Chondrocyte (in vitro differentiated cells): ENCODE measurements around the gene ISG15. TPM values are rescaled to one million over a fixed set of nuclear protein-coding genes. Genes with fewer than 3 reads are reported as not detected.

Source experiments
- DNase-seq: peaks from one replicate; pipeline ENCODE4 v3.0.0; 2021; ENCODE audit warnings: mixed read lengths, low spot score
- H3K27ac Mint-ChIP-seq: one replicate; pipeline ENCODE4 v1.8.0; 2021; ENCODE audit warnings: mild to moderate bottlenecking, moderate library complexity, mixed read lengths; ENCODE audit not compliant: unreplicated experiment
- H3K27me3 Mint-ChIP-seq: 2 replicates; pipeline ENCODE4 v1.8.0; 2021; ENCODE audit warnings: low read depth, mixed read lengths
- H3K36me3 Mint-ChIP-seq: 2 replicates; pipeline ENCODE4 v1.8.0; 2021; ENCODE audit warnings: low read depth, mixed read lengths
- H3K4me1 Mint-ChIP-seq: 2 replicates; pipeline ENCODE4 v1.8.0; 2021; ENCODE audit warnings: low read depth, mild to moderate bottlenecking, mixed read lengths
- H3K4me3 Mint-ChIP-seq: one replicate; pipeline ENCODE4 v1.8.0; 2021; ENCODE audit warnings: mild to moderate bottlenecking, moderate library complexity, mixed read lengths; ENCODE audit not compliant: unreplicated experiment
- H3K9me3 Mint-ChIP-seq: 2 replicates; pipeline ENCODE4 v1.8.0; 2021; ENCODE audit warnings: low read depth, mixed read lengths
- total RNA-seq: library from RNA; stranded (reverse); gene quantifications from 3 replicates; pipeline ENCODE4 v1.2.1, GENCODE V29; 2021
- TF ChIP-seq, protein P1 (sequence below): fragments of 200-600 bp; sonication (generic); IDR thresholded peaks from 2 replicates; pipeline ENCODE4 v1.5.0; 2021; ENCODE audit warnings: antibody characterized with exemption, mild to moderate bottlenecking, moderate library complexity

Gene ISG15
- total RNA-seq, 1 donor from 2014 or later = 42.2 TPM

- no peaks in the 10 kb centered on the region for H3K9me3 Mint-ChIP-seq
- DNase-seq = no peak
- peaks cover 5% of the 10 kb centered on the region for H3K36me3 Mint-ChIP-seq
- TF ChIP-seq, protein P1, sequence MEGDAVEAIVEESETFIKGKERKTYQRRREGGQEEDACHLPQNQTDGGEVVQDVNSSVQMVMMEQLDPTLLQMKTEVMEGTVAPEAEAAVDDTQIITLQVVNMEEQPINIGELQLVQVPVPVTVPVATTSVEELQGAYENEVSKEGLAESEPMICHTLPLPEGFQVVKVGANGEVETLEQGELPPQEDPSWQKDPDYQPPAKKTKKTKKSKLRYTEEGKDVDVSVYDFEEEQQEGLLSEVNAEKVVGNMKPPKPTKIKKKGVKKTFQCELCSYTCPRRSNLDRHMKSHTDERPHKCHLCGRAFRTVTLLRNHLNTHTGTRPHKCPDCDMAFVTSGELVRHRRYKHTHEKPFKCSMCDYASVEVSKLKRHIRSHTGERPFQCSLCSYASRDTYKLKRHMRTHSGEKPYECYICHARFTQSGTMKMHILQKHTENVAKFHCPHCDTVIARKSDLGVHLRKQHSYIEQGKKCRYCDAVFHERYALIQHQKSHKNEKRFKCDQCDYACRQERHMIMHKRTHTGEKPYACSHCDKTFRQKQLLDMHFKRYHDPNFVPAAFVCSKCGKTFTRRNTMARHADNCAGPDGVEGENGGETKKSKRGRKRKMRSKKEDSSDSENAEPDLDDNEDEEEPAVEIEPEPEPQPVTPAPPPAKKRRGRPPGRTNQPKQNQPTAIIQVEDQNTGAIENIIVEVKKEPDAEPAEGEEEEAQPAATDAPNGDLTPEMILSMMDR = no peak
- H3K4me3 Mint-ChIP-seq = no peak overlapping the region
- H3K4me1 Mint-ChIP-seq = peaks cover 23% of the 10 kb centered on the region
- H3K27me3 Mint-ChIP-seq = no peaks in the 10 kb centered on the region
- H3K27ac Mint-ChIP-seq = no peak overlapping the region
These were observed 9.5 kb upstream of the ISG15 start for GRCh38 chr1:1003618-1004419.

DNA sequence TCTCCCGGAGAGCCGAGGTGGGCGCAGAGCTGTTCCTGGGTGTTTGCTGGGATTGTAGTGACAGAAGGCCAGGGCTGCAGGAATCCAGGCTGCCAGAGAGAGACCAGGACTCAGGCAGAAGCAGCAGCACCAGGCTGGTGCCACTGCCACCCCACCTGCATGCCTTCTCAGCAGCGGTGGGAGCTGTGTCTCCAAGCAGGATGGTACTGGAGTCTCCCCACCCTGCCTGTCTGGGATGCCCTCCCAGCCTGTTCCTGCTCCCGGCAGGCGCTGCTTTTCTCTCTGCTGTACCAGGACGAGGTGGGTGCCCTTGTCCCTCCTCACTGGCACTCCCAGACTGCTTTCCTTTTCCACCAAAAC, 8.9 kb upstream of the ISG15 start:
- Mint-ChIP-seq H3K4me3 (no peak overlapping the region), H3K4me1 (peaks cover 23% of the 10 kb centered on the region), H3K9me3 (no peaks in the 10 kb centered on the region), H3K27me3 (no peaks in the 10 kb centered on the region), H3K27ac (peak overlapping the region; percentile 86), H3K36me3 (peaks cover 7% of the 10 kb centered on the region)
- DNase-seq = no peak
- TF ChIP-seq, protein P1 = no peak

DNA sequence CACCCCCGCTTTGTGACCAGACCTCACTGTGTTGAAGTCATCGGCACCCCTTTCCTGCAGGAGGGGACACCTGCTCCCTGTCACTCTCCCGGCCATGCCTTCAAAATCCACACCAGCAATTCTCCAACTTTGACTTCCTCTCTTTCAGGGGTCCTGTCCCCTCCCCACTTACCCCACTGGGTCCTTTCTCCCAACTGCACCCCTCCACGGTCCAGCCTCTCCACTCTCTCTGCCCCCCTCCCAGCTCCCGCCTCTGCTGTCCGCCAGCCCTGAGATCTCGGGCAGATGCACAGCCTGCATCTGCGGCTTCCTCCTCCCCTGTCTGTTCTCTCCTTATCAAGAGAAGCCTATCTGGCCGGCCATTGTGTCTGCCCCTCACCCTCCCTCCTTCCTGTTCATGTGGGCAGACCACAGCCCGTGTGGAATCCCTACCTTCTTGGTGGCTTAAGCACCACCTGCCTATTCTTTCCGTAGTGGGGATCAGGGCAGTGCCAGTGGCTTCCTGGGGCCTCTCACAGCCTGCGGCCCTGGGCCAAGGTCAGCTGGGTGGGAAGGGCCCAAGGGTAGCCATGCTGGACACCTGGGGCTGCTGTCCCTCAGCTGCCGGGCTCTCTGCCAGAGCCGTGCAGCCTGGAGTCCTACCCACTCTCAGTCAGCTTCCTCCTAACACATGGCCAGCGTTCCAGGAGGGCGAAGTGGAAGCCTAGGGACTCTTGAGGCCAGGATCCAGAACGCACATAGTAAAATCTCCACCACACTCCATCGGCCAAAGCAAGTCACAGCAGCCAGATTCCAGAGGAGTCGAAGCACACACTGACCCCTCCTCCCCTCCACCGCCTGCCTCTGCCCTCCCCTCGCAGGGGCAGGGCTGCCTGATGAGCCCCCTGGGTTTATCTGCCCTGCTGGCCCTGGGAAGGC, 8.3 kb upstream of the ISG15 start:
- Mint-ChIP-seq H3K4me3 (peak overlapping the region; percentile 19), H3K36me3 (peaks cover 7% of the 10 kb centered on the region), H3K27me3 (no peaks in the 10 kb centered on the region), H3K4me1 (peaks cover 23% of the 10 kb centered on the region), H3K27ac (peak overlapping the region; percentile 86), H3K9me3 (no peaks in the 10 kb centered on the region)
- TF ChIP-seq, protein P1 = peak; percentile 10
- DNase-seq = peak; percentile 75

DNA sequence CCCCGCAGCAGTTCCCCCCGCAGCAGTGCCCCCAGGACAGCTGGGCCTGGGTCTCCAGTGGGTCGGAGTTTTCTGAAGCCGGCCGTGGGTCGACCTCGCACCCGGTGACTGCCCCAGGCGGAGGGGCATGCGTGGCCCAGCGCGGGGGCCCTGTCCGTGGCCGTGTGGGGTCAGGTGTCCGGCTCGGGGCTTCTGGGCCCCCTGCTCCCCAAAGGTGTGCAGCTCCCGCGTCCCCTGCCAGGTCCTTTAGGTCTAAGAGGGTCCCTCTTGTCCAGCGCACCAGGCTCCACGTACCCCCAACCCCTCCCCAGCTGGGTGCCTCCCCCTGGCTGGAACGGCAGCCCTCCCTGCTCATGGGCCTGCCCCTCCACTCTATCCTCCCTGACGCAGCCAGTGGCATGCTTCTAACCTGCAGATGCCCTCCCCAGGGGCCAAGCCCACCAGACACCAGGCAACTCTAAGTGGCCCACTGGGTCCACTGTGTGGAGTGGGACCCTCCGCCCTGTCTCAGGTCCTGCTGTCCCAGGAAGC, 7.5 kb upstream of the ISG15 start:
- DNase-seq = peak; percentile 86
- Mint-ChIP-seq H3K4me3 (no peak overlapping the region), H3K9me3 (no peaks in the 10 kb centered on the region), H3K4me1 (peaks cover 21% of the 10 kb centered on the region), H3K36me3 (peaks cover 7% of the 10 kb centered on the region), H3K27ac (no peak overlapping the region), H3K27me3 (no peaks in the 10 kb centered on the region)
- TF ChIP-seq, protein P1 = no peak
